Measurements from ENCODE around the gene ATP5ME. TPM values are rescaled to one million over a fixed set of nuclear protein-coding genes. Genes with fewer than 3 reads are reported as not detected.
"Not testable (repeated sequence)": the region's sequence is repeated elsewhere in the genome, so short reads cannot be mapped to it uniquely, and the experiment has no call there.

Gene ATP5ME
- total and polyA plus RNA-seq, 2 experiments from 2014 or later: 143 to 669 TPM

DNA sequence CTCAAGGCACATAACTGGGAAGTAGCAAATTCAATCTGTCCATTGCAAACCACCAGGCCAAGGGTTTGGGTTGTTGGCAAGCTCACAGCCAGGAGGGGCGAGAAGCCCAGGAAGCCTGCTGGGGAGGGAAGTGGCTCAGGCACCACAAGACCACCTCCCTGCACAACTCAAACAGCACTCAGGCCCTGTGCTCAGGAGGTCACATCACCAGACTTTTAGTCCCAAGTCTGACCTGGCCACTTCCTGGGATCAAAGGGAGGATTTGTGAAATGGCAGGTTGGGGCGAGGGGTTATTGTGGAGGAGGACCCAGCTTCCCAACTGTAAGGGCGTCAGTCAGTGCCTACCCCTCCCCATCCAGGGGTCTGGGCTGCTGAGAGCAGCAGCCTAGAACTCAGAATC is 2.3 kb downstream of the ATP5ME start:
- Histone ChIP-seq H3K9me3 (ENCODE audit: low read depth) (no peaks in the 10 kb centered on the region), H3K27ac (no peak overlapping the region), H4K20me1 (ENCODE audit: insufficient read depth, poor library complexity, severe bottlenecking) (no peaks in the 10 kb centered on the region), H3K79me2 (peaks cover 25% of the 10 kb centered on the region), H2AFZ (no peak overlapping the region), H3K9me2 (replicated peaks; ENCODE audit: insufficient read depth) (no peaks in the 10 kb centered on the region), H3K4me2 (no peak overlapping the region), H3K27me3 (no peaks in the 10 kb centered on the region), H3K4me1 (ENCODE audit: insufficient read depth) (peaks cover 18% of the 10 kb centered on the region), H3K36me3 (replicated peaks; ENCODE audit: insufficient read depth, low read depth) (no peaks in the 10 kb centered on the region), H3K4me3 (no peak overlapping the region)
- WGBS (ENCODE audit: low lambda C conversion rate, missing lambda C conversion rate): 93% methylated on average over 3 of the region's 3 CpGs
- TF ChIP-seq EZH2phosphoT487 (IDR thresholded peaks at IDR 0.05; ENCODE audit: low read depth, severe bottlenecking, unreplicated experiment) (no peak), EZH2 (IDR thresholded peaks at IDR 0.05; ENCODE audit: borderline replicate concordance) (no peak)
- TF ChIP-seq, protein P1, sequence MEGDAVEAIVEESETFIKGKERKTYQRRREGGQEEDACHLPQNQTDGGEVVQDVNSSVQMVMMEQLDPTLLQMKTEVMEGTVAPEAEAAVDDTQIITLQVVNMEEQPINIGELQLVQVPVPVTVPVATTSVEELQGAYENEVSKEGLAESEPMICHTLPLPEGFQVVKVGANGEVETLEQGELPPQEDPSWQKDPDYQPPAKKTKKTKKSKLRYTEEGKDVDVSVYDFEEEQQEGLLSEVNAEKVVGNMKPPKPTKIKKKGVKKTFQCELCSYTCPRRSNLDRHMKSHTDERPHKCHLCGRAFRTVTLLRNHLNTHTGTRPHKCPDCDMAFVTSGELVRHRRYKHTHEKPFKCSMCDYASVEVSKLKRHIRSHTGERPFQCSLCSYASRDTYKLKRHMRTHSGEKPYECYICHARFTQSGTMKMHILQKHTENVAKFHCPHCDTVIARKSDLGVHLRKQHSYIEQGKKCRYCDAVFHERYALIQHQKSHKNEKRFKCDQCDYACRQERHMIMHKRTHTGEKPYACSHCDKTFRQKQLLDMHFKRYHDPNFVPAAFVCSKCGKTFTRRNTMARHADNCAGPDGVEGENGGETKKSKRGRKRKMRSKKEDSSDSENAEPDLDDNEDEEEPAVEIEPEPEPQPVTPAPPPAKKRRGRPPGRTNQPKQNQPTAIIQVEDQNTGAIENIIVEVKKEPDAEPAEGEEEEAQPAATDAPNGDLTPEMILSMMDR (IDR thresholded peaks at IDR 0.05; ENCODE audit: poor library complexity): no peak
- no peak for DNase-seq (ENCODE audit: low spot score)

DNA sequence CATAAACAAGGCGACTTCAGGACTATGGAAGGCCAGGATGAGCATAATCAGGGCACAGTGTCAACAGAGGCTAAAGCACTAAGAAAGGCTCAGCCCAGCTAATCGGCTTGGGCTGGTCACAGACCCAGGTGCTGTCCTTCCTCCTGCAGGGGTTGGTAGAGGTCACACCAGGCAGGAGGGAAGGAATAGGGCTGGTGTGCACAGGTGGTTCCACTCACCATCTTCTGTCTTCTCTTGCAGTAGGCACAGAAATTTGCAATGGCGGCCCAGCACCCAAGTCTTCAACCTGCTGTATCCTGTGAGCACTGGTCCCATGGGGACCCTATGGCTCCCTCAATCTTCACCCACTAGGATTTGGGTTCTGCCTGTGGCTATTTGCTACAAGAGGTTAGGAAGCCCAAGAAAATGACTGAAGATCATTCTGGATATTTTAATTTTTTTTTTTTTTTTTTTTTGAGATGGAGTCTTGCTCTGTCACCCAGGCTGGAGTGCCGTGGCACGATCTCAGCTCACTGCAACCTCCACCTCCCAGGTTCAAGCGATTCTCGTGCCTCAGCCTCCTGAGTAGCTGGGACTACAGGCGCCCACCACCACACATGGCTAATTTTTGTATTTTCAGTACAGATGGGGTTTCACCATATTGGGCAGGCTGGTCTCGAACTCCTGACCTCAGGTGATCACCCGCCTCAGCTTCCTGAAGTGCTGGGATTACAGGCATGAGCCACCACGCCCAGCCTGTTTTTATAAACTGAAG is 4.1 kb downstream of the ATP5ME start:
- not testable (repeated sequence) for DNase-seq (ENCODE audit: low spot score); H3K9me3 ChIP-seq (ENCODE audit: low read depth); H2AFZ ChIP-seq; H3K4me2 ChIP-seq; H3K27ac ChIP-seq; H4K20me1 ChIP-seq (ENCODE audit: insufficient read depth, poor library complexity, severe bottlenecking); H3K36me3 ChIP-seq (replicated peaks; ENCODE audit: insufficient read depth, low read depth); H3K4me3 ChIP-seq; H3K27me3 ChIP-seq; H3K9me2 ChIP-seq (replicated peaks; ENCODE audit: insufficient read depth)
- H3K4me1 ChIP-seq (ENCODE audit: insufficient read depth): peaks cover 11% of the 10 kb centered on the region
- peaks cover 16% of the 10 kb centered on the region for H3K79me2 ChIP-seq
- 99% methylated on average over 10 of the region's 11 CpGs for WGBS (ENCODE audit: low lambda C conversion rate, missing lambda C conversion rate)

- H3K9me2 ChIP-seq (replicated peaks; ENCODE audit: insufficient read depth); H3K9me3 ChIP-seq (ENCODE audit: low read depth); H3K79me2 ChIP-seq; H3K27me3 ChIP-seq; H3K27ac ChIP-seq; DNase-seq (ENCODE audit: low spot score); H2AFZ ChIP-seq; H3K36me3 ChIP-seq (replicated peaks; ENCODE audit: insufficient read depth, low read depth); H3K4me3 ChIP-seq; H3K4me2 ChIP-seq; H4K20me1 ChIP-seq (ENCODE audit: insufficient read depth, poor library complexity, severe bottlenecking): not testable (repeated sequence)
- 88% methylated on average over 4 of the region's 6 CpGs for WGBS (ENCODE audit: low lambda C conversion rate, missing lambda C conversion rate)
- H3K4me1 ChIP-seq (ENCODE audit: insufficient read depth): peaks cover 14% of the 10 kb centered on the region
Measured at GRCh38 chr4:668219-668618, 5.9 kb downstream of the ATP5ME start.

DNA sequence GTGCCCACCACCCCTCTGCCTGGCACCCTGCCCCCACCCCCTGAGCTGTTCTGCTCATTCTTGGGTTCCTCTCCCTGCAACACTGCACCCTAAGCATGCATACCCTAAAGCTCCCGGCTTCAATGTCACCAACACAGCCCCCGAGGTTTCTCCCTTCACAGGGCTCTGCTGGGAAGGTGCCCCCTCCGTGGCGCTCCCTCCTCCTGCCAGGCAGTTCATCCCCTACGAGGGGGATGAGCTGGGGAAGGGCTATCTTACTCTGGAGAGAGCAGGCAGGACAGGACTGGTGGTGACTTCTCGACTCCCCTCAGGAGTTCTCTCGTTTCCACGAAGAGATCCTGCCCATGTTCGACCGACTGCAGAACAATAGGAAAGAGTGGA is 6.5 kb downstream of the ATP5ME start:
- Histone ChIP-seq H4K20me1 (ENCODE audit: insufficient read depth, poor library complexity, severe bottlenecking) (no peaks in the 10 kb centered on the region), H3K36me3 (replicated peaks; ENCODE audit: insufficient read depth, low read depth) (no peaks in the 10 kb centered on the region), H3K27ac (no peak overlapping the region), H2AFZ (no peak overlapping the region), H3K9me3 (ENCODE audit: low read depth) (no peaks in the 10 kb centered on the region), H3K4me1 (ENCODE audit: insufficient read depth) (peaks cover 12% of the 10 kb centered on the region), H3K4me2 (no peak overlapping the region), H3K79me2 (peaks cover 3% of the 10 kb centered on the region), H3K9me2 (replicated peaks; ENCODE audit: insufficient read depth) (no peaks in the 10 kb centered on the region), H3K4me3 (no peak overlapping the region), H3K27me3 (no peaks in the 10 kb centered on the region)
- WGBS (ENCODE audit: low lambda C conversion rate, missing lambda C conversion rate): 76% methylated on average over 10 of the region's 10 CpGs
- no peak for DNase-seq (ENCODE audit: low spot score)
- TF ChIP-seq, protein P1 (IDR thresholded peaks at IDR 0.05; ENCODE audit: poor library complexity): no peak
- TF ChIP-seq EZH2 (IDR thresholded peaks at IDR 0.05; ENCODE audit: borderline replicate concordance) (no peak), EZH2phosphoT487 (IDR thresholded peaks at IDR 0.05; ENCODE audit: low read depth, severe bottlenecking, unreplicated experiment) (no peak)
